Stimulated activated CD8-positive, alpha-beta memory T cell treated with anti-CD3 and anti-CD28 coated beads, Interleukin-15, amount 100 ng/mL, for 4 hours (primary cell): ENCODE results near the gene IPCEF1.
"Not testable (repeated sequence)": the region's sequence is repeated elsewhere in the genome, so short reads cannot be mapped to it uniquely, and the experiment has no call there.

ENCODE experiments used
- DNase-seq, 2 donors: peaks; one replicate each; pipeline ENCODE4 v3.0.0-alpha.2; 2020; ENCODE audit warnings: low read depth in 2 of 2

The IPCEF1 gene

GRCh38 chr6:154222716-154223115 lies 133.9 kb downstream of the IPCEF1 start:
- DNase-seq = no peak

GRCh38 chr6:154219250-154219649 lies 137.4 kb downstream of the IPCEF1 start:
- no peak for DNase-seq

GRCh38 chr6:154218787-154219186 lies 137.8 kb downstream of the IPCEF1 start:
- DNase-seq = no peak

- no peak for DNase-seq
Observed at GRCh38 chr6:154218301-154218700, 138.3 kb downstream of the IPCEF1 start.

- no peak for DNase-seq
Observed at GRCh38 chr6:154213782-154214181, 142.8 kb downstream of the IPCEF1 start.

- DNase-seq = no peak
Observed at GRCh38 chr6:154210678-154211077, 145.9 kb downstream of the IPCEF1 start.

- no peak for DNase-seq
Observed at GRCh38 chr6:154209555-154209954, 147.0 kb downstream of the IPCEF1 start.

GRCh38 chr6:154206996-154207395 lies 149.6 kb downstream of the IPCEF1 start:
- no peak for DNase-seq

GRCh38 chr6:154206141-154206540 lies 150.5 kb downstream of the IPCEF1 start:
- DNase-seq = no peak

GRCh38 chr6:154202958-154203357 lies 153.6 kb downstream of the IPCEF1 start:
- no peak for DNase-seq

GRCh38 chr6:154202339-154202738 lies 154.3 kb downstream of the IPCEF1 start:
- DNase-seq = no peak

- not testable (repeated sequence) for DNase-seq
Observed at GRCh38 chr6:154201688-154202087, 154.9 kb downstream of the IPCEF1 start.

- no peak for DNase-seq
Observed at GRCh38 chr6:154197196-154197860, 159.3 kb downstream of the IPCEF1 start.

GRCh38 chr6:154196333-154196885 lies 160.2 kb downstream of the IPCEF1 start:
- DNase-seq = no peak

- no peak for DNase-seq
Observed at GRCh38 chr6:154187714-154188113, 168.9 kb downstream of the IPCEF1 start.

- DNase-seq = no peak
Observed at GRCh38 chr6:154187203-154187602, 169.4 kb downstream of the IPCEF1 start.

- DNase-seq = no peak
Observed at GRCh38 chr6:154179434-154179833, 177.2 kb downstream of the IPCEF1 start.

- not testable (repeated sequence) for DNase-seq
Observed at GRCh38 chr6:154172393-154172792, 184.2 kb downstream of the IPCEF1 start.

- DNase-seq = no peak
Observed at GRCh38 chr6:154170106-154170505, 186.5 kb downstream of the IPCEF1 start.

- DNase-seq = no peak
Observed at GRCh38 chr6:154169193-154169847, 187.3 kb downstream of the IPCEF1 start.

- no peak for DNase-seq
Observed at GRCh38 chr6:154167126-154167525, 189.5 kb downstream of the IPCEF1 start.

- DNase-seq = no peak
Observed at GRCh38 chr6:154166140-154166539, 190.5 kb downstream of the IPCEF1 start.

- DNase-seq = no peak
Observed at GRCh38 chr6:154165478-154165877, 191.1 kb downstream of the IPCEF1 start.
